Astrocyte of the spinal cord (primary cell): Measurements from ENCODE around the gene CDH22.

ENCODE experiments used
- DNase-seq: peaks from one replicate; pipeline ENCODE4 v3.0.0; 2011; ENCODE audit warnings: low read depth, low spot score
- H3K4me3 ChIP-seq: 2 replicates; pipeline ENCODE4 v1.5.1; 2011; ENCODE audit warnings: low read depth, mild to moderate bottlenecking, low read length, moderate library complexity
- CTCF ChIP-seq: IDR thresholded peaks from 2 replicates; pipeline ENCODE4 v1.5.1; 2012; ENCODE audit warnings: low read depth, mild to moderate bottlenecking, low read length, inconsistent platforms
- in situ Hi-C: cut with HindIII; loops from 2 replicates; pipeline ENCODE4 v1.10.0; 2017; ENCODE audit warnings: low sequenced_read_pairs

CDH22 gene

GRCh38 chr20:46154796-46155195 is 153.5 kb downstream of the CDH22 start:
- H3K4me3 ChIP-seq, result no peak overlapping the region
- no peak for TF ChIP-seq CTCF
- no peak for DNase-seq
- in situ Hi-C loops, result no loop called here

- no peak for DNase-seq
- in situ Hi-C loops, result no loop called here
- TF ChIP-seq CTCF, result no peak
- no peak overlapping the region for H3K4me3 ChIP-seq
Observed at GRCh38 chr20:46154305-46154704, 154.0 kb downstream of the CDH22 start.

- in situ Hi-C loops, result no loop called here
- DNase-seq, result no peak
- no peak overlapping the region for H3K4me3 ChIP-seq
- no peak for TF ChIP-seq CTCF
Observed at GRCh38 chr20:46152824-46153586, 155.3 kb downstream of the CDH22 start.

GRCh38 chr20:46151936-46152335 is 156.4 kb downstream of the CDH22 start:
- no peak overlapping the region for H3K4me3 ChIP-seq
- TF ChIP-seq CTCF, result peak; percentile 24
- in situ Hi-C loops, result no loop called here
- no peak for DNase-seq

- in situ Hi-C loops, result no loop called here
- DNase-seq, result no peak
- no peak for TF ChIP-seq CTCF
- no peak overlapping the region for H3K4me3 ChIP-seq
Observed at GRCh38 chr20:46150943-46151342, 157.4 kb downstream of the CDH22 start.

- no peak for DNase-seq
- H3K4me3 ChIP-seq, result no peak overlapping the region
- no peak for TF ChIP-seq CTCF
- in situ Hi-C loops, result no loop called here
Observed at GRCh38 chr20:46148313-46149208, 159.7 kb downstream of the CDH22 start.
